Erythroblast (primary cell): Measurements from ENCODE around the gene APBB2.

Experiments used
- GATA1 ChIP-seq: IDR thresholded peaks from 2 replicates; pipeline ENCODE4 v1.6.1; 2011; ENCODE audit warnings: low read depth, mild to moderate bottlenecking, control low read depth, low read length, moderate library complexity
- POLR2A ChIP-seq: IDR thresholded peaks from 2 replicates; pipeline ENCODE4 v1.6.1; 2011; ENCODE audit warnings: mild to moderate bottlenecking, low read length

DNA sequence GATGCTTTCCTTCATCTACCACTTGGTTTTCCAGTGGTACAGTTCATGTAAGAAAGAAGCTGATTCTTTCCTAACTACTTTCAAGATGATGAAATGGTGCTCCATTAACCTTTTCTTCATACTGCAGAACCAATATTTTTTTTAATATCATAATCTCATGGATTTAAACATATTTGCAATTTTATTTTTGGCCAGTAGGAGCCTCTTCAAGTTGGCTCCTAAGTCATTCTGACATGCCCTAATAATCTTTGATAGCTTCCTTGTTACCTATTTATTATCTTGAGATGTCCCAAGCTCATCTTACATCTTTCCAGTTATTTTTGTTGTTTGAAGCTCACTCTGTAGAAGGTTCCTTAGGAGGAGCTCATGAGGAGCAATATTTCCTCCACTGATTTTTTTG, 170.2 kb downstream of the APBB2 start:
- no peak for TF ChIP-seq POLR2A
- TF ChIP-seq GATA1 = no peak
